Measurements from ENCODE around the gene TACR3. TPM values are rescaled to one million over a fixed set of nuclear protein-coding genes. Genes with fewer than 3 reads are reported as not detected.

The TACR3 gene
- total and polyA plus RNA-seq, 2 of the 4 experiments (the other 2 are of a cell fraction): not detected

DNA sequence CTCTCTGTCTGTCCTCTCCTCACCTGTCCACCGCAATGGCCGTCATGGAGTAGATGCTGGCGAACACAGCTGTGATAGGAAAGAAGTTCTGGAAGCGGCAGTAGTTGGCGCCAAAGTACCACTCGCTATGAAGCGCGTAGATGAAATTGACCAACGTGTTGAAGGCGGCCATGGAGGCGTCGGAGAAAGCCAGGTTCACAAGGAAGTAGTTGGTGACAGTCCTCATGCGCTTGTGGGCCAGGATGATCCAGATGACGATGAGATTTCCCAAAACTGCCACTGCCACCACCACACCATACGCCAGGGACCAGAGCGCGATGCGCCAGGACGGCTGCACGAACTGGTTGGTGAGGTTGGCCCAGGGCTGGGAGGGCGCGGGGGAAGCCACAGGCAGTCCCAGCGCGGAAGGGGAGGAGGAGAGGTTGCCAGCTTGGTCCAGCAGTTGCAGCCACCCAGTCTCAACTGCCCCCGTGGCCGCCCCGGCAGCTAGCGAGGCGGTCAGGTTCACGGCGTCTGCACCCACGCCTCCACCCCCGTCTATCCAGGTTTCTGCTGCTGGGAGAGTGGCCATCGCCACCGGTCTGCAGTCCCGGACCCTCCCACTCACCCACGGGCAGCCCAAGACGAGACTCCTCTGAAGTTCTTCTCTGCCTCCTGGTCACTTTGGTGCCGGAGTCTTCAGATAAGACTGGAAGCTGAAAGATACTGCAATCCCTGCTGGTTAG, 518 bp downstream of the TACR3 start:
- no peaks in the 10 kb centered on the region for H3K79me1 ChIP-seq (ENCODE audit: low read depth in 1 of 2, low read length in 2 of 2)
- no peak overlapping the region for H4K5ac ChIP-seq (ENCODE audit: low read depth, low read length)
- H3K56ac ChIP-seq (ENCODE audit: extremely low read depth, insufficient read depth, low read length): no peak overlapping the region
- H3K4ac ChIP-seq (ENCODE audit: low read depth, low read length): no peak overlapping the region
- intact Hi-C loops (cut with micrococcal nuclease) (no loop called here), dilution Hi-C loops (cut with HindIII; ENCODE audit: low sequenced_read_pairs, unreplicated experiment) (no loop called here), in situ Hi-C loops (cut with MboI; ENCODE audit: low sequenced_read_pairs) (no loop called here)
- no peak overlapping the region for H2BK5ac ChIP-seq (ENCODE audit: low read depth, low read length, poor library complexity, severe bottlenecking)
- no TSS peak for BruUV-seq (replicated peaks)
- no peak for ATAC-seq (ENCODE audit: low read depth)
- no peak overlapping the region for H4K91ac ChIP-seq (ENCODE audit: insufficient read depth, low read depth, low read length)
- H3K4me1 ChIP-seq (ENCODE audit: control insufficient read depth, insufficient read depth, low read length): no peaks in the 10 kb centered on the region
- no peaks in the 10 kb centered on the region for H3K36me3 ChIP-seq (ENCODE audit: control insufficient read depth, insufficient read depth, low read length)
- H3K4me2 ChIP-seq (ENCODE audit: low read depth, low read length): no peak overlapping the region
- ChIA-PET CTCF (no interaction called here), POLR2A (ENCODE audit: unreplicated experiment) (no interaction called here)
- H3K9ac ChIP-seq (ENCODE audit: low read depth, low read length): no peak overlapping the region
- no peaks in the 10 kb centered on the region for H3K27me3 ChIP-seq (ENCODE audit: control insufficient read depth, insufficient read depth, low read length)
- H3K18ac ChIP-seq (ENCODE audit: low read depth, low read length): no peak overlapping the region
- 5% methylated on average over 18 of the region's 39 CpGs; no CpG with 5 or more reads in 1 of the 2 experiments for WGBS, 2 experiments (ENCODE audit: extremely low coverage in 2 of 2, insufficient read length in 1 of 2)
- no peak overlapping the region for H2AK5ac ChIP-seq (ENCODE audit: low read depth, low read length)
- no peaks in the 10 kb centered on the region for H4K20me1 ChIP-seq (ENCODE audit: insufficient read depth, low read length)
- H2BK20ac ChIP-seq (ENCODE audit: low read depth, low read length): no peak overlapping the region
- no peak overlapping the region for H2BK15ac ChIP-seq (ENCODE audit: low read depth, low read length)
- peak overlapping the region; percentile 32 for H2AFZ ChIP-seq (replicated peaks; ENCODE audit: low read length, poor library complexity)
- no peak overlapping the region for H3K4me3 ChIP-seq (ENCODE audit: insufficient read depth, low read depth, low read length)
- TF ChIP-seq, protein P1, sequence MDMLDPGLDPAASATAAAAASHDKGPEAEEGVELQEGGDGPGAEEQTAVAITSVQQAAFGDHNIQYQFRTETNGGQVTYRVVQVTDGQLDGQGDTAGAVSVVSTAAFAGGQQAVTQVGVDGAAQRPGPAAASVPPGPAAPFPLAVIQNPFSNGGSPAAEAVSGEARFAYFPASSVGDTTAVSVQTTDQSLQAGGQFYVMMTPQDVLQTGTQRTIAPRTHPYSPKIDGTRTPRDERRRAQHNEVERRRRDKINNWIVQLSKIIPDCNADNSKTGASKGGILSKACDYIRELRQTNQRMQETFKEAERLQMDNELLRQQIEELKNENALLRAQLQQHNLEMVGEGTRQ (IDR thresholded peaks at IDR 0.05; ENCODE audit: low read depth, low read length): no peak
- no peak for TF ChIP-seq BHLHE40 (IDR thresholded peaks at IDR 0.05; ENCODE audit: low read depth, low read length)
- no peak for TF ChIP-seq RAD21 (IDR thresholded peaks at IDR 0.05; ENCODE audit: low read length)
- no peak for TF ChIP-seq MAZ (IDR thresholded peaks at IDR 0.05; ENCODE audit: borderline replicate concordance, low read depth, low read length)
- no peak for TF ChIP-seq NFE2L2 (IDR thresholded peaks at IDR 0.05; ENCODE audit: low read depth, low read length)
- no peak for TF ChIP-seq CEBPB (IDR thresholded peaks at IDR 0.05; ENCODE audit: low read depth, low read length)
- no peak for TF ChIP-seq POLR2A (IDR thresholded peaks at IDR 0.05; ENCODE audit: low read depth, low read length)
- TF ChIP-seq MXI1 (IDR thresholded peaks at IDR 0.05; ENCODE audit: borderline replicate concordance, low read depth, low read length): no peak
- TF ChIP-seq, protein P2, sequence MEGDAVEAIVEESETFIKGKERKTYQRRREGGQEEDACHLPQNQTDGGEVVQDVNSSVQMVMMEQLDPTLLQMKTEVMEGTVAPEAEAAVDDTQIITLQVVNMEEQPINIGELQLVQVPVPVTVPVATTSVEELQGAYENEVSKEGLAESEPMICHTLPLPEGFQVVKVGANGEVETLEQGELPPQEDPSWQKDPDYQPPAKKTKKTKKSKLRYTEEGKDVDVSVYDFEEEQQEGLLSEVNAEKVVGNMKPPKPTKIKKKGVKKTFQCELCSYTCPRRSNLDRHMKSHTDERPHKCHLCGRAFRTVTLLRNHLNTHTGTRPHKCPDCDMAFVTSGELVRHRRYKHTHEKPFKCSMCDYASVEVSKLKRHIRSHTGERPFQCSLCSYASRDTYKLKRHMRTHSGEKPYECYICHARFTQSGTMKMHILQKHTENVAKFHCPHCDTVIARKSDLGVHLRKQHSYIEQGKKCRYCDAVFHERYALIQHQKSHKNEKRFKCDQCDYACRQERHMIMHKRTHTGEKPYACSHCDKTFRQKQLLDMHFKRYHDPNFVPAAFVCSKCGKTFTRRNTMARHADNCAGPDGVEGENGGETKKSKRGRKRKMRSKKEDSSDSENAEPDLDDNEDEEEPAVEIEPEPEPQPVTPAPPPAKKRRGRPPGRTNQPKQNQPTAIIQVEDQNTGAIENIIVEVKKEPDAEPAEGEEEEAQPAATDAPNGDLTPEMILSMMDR (conservative IDR thresholded peaks at IDR 0.05; ENCODE audit: low read depth, low read length): no peak
- TF ChIP-seq, protein P3, sequence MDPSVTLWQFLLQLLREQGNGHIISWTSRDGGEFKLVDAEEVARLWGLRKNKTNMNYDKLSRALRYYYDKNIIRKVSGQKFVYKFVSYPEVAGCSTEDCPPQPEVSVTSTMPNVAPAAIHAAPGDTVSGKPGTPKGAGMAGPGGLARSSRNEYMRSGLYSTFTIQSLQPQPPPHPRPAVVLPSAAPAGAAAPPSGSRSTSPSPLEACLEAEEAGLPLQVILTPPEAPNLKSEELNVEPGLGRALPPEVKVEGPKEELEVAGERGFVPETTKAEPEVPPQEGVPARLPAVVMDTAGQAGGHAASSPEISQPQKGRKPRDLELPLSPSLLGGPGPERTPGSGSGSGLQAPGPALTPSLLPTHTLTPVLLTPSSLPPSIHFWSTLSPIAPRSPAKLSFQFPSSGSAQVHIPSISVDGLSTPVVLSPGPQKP (IDR thresholded peaks at IDR 0.05; ENCODE audit: borderline replicate concordance, low read depth, low read length): no peak
- TF ChIP-seq FOS (IDR thresholded peaks at IDR 0.05; ENCODE audit: low read depth, low read length): no peak
- TF ChIP-seq RCOR1 (IDR thresholded peaks at IDR 0.05; ENCODE audit: insufficient replicate concordance, low read length): no peak
- TF ChIP-seq MAFK (IDR thresholded peaks at IDR 0.05; ENCODE audit: low read depth, low read length): no peak
- H3K9me1 ChIP-seq (ENCODE audit: insufficient read depth, low read length): no peaks in the 10 kb centered on the region
- no peak overlapping the region for H3K27ac ChIP-seq (ENCODE audit: insufficient read depth, low read length)
- H4K8ac ChIP-seq (ENCODE audit: low read depth in 2 of 2, low read length in 2 of 2): no peak overlapping the region
- no peak overlapping the region for H2AK9ac ChIP-seq (replicated peaks; ENCODE audit: low read depth, low read length, poor library complexity)
- no peak for DNase-seq
- H3K14ac ChIP-seq (replicated peaks; ENCODE audit: low read depth, low read length): no peak overlapping the region
- H3K23ac ChIP-seq (ENCODE audit: low read depth, low read length): no peak overlapping the region
- no peak overlapping the region for H2BK120ac ChIP-seq (ENCODE audit: low read depth, low read length)
- H3K9me3 ChIP-seq (ENCODE audit: control insufficient read depth, insufficient read depth, low read length): peaks cover 12% of the 10 kb centered on the region; the same call in 1 of the 2 replicates

Measured in IMR-90 (cell line).